ENCODE data around the gene SHROOM3.

The SHROOM3 gene

DNA sequence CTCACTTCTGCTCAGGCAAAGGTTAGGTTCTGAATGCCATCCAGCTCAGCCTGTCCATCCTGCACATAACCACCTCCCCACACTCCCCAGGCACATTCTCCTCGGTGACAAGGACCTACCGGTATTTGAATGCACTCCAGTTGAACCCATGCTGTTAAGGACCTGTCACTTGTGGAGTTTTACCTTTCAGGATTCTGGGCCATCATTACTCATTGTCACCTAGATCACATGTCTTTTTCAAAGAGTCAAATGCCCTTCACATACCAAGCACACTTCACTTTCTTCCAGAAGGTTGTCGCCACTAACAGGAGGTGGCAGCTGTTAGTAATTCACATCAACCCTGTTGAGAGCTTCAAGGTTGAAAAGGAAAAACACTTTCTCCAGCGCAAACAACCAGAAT is 244.7 kb downstream of the SHROOM3 start:
- TF ChIP-seq TAF1 (IDR thresholded peaks at IDR 0.05; ENCODE audit: borderline replicate concordance, insufficient read depth, low read length): no peak
- TF ChIP-seq, protein P1, sequence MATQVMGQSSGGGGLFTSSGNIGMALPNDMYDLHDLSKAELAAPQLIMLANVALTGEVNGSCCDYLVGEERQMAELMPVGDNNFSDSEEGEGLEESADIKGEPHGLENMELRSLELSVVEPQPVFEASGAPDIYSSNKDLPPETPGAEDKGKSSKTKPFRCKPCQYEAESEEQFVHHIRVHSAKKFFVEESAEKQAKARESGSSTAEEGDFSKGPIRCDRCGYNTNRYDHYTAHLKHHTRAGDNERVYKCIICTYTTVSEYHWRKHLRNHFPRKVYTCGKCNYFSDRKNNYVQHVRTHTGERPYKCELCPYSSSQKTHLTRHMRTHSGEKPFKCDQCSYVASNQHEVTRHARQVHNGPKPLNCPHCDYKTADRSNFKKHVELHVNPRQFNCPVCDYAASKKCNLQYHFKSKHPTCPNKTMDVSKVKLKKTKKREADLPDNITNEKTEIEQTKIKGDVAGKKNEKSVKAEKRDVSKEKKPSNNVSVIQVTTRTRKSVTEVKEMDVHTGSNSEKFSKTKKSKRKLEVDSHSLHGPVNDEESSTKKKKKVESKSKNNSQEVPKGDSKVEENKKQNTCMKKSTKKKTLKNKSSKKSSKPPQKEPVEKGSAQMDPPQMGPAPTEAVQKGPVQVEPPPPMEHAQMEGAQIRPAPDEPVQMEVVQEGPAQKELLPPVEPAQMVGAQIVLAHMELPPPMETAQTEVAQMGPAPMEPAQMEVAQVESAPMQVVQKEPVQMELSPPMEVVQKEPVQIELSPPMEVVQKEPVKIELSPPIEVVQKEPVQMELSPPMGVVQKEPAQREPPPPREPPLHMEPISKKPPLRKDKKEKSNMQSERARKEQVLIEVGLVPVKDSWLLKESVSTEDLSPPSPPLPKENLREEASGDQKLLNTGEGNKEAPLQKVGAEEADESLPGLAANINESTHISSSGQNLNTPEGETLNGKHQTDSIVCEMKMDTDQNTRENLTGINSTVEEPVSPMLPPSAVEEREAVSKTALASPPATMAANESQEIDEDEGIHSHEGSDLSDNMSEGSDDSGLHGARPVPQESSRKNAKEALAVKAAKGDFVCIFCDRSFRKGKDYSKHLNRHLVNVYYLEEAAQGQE (IDR thresholded peaks at IDR 0.05; ENCODE audit: insufficient read depth in 1 of 2, low read depth in 2 of 2, low read length in 2 of 2): no peak
- no peak for TF ChIP-seq SIN3A (IDR thresholded peaks at IDR 0.05; ENCODE audit: borderline replicate concordance, insufficient read depth, low read length)
- no peak for TF ChIP-seq POLR2AphosphoS5 (IDR thresholded peaks at IDR 0.05; ENCODE audit: low read depth, low read length)
- TF ChIP-seq FOXP2 (optimal IDR thresholded peaks at IDR 0.05; ENCODE audit: borderline replicate concordance, extremely low read depth, extremely low read length, insufficient read depth): no peak

DNA sequence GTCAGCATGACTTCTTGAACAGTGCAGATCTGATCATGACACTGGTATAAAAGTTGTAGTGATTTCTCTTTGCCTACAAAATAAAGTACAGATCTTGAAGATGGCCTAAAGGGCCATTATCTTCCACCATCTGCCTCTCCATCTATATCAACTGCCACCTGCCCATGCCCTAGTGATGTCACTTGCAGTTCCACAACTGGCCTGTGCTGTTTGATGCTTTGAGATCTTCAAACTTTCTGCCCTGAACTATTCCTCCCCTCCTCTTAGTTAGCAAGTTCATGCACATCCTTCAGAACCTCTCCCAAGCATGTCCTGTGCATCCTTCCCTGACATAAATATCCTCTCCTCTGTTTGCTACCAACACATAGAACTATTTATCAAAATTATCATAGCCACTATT is 245.9 kb downstream of the SHROOM3 start:
- no peak for TF ChIP-seq POLR2AphosphoS5 (IDR thresholded peaks at IDR 0.05; ENCODE audit: low read depth, low read length)
- TF ChIP-seq FOXP2 (optimal IDR thresholded peaks at IDR 0.05; ENCODE audit: borderline replicate concordance, extremely low read depth, extremely low read length, insufficient read depth): no peak
- no peak for TF ChIP-seq TAF1 (IDR thresholded peaks at IDR 0.05; ENCODE audit: borderline replicate concordance, insufficient read depth, low read length)
- TF ChIP-seq, protein P1 (IDR thresholded peaks at IDR 0.05; ENCODE audit: insufficient read depth in 1 of 2, low read depth in 2 of 2, low read length in 2 of 2): no peak
- TF ChIP-seq SIN3A (IDR thresholded peaks at IDR 0.05; ENCODE audit: borderline replicate concordance, insufficient read depth, low read length): no peak

DNA sequence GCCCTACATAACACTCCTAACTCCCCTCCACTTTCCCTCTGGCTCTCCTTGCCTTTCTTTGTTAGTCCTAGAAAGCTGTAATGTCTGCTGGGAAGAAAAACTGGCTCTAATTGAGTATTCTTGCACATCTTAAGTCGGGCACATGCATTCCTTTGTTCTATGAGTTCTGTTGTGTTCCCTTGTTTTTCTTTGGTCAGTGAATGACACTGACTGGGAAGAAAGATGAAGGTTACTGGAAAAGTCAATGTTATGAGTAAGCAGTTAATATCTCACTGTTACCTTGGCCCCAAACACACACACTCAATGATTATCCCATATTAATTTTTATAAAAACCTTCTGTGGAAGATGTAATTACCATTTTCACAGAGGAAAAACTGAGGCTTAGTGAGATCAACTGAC is 247.0 kb downstream of the SHROOM3 start:
- TF ChIP-seq, protein P1 (IDR thresholded peaks at IDR 0.05; ENCODE audit: insufficient read depth in 1 of 2, low read depth in 2 of 2, low read length in 2 of 2): no peak
- TF ChIP-seq FOXP2 (optimal IDR thresholded peaks at IDR 0.05; ENCODE audit: borderline replicate concordance, extremely low read depth, extremely low read length, insufficient read depth) (no peak), POLR2AphosphoS5 (IDR thresholded peaks at IDR 0.05; ENCODE audit: low read depth, low read length) (no peak), SIN3A (IDR thresholded peaks at IDR 0.05; ENCODE audit: borderline replicate concordance, insufficient read depth, low read length) (no peak), TAF1 (IDR thresholded peaks at IDR 0.05; ENCODE audit: borderline replicate concordance, insufficient read depth, low read length) (no peak)

DNA sequence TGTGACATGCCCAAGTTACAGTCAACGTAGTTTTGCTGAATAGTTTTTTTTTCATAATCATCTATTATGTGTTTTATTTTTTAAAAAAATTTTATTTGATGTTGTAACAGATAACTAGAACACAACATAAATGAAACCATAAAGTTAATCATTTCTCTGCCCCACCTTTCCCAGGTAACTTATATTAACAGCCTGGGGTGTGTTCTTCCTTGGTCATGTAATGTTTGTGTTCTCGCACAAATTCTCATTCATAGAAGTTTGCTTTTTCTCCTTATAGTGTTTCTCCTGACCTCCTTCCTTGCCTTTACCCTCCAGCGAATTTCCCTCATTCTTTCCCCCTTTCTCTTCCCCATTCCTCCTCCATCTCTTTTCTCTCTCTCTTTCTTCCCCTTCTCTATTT is 248.1 kb downstream of the SHROOM3 start:
- TF ChIP-seq TAF1 (IDR thresholded peaks at IDR 0.05; ENCODE audit: borderline replicate concordance, insufficient read depth, low read length) (no peak), POLR2AphosphoS5 (IDR thresholded peaks at IDR 0.05; ENCODE audit: low read depth, low read length) (no peak)
- TF ChIP-seq, protein P1 (IDR thresholded peaks at IDR 0.05; ENCODE audit: insufficient read depth in 1 of 2, low read depth in 2 of 2, low read length in 2 of 2): no peak

DNA sequence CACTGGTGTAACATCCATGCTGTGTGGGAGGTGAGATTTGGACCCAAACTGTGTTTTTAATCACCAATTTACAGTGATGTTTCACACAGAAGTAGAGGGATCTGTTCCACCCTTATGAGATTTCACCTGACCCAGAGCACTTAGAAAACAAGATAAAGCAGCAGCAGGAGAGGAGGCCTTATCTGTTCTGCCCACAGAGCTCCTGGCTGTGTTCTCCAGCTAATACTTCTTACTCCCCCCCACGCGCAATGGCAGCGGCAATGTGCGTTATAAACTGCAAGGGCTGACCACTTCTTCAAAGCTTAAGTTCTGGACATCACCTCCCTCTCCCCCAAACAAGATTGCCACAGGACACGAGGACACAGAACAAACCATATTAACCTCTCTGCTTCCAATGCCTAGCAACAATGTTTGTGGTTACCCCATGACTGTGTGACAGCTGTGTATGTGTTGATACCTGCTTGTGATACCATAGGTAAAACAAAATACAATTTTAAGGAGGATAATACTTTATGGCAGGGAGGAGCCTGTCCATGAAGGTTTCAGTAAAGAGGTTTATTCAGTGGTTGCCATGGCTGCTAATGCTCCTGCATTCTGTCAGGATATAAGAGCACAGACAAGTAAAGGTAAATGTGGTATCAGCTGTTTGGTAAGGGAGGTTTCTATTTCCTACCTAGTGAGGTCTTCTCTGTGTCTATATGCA is 252.9 kb downstream of the SHROOM3 start:
- no peak for TF ChIP-seq FOXP2 (optimal IDR thresholded peaks at IDR 0.05; ENCODE audit: borderline replicate concordance, extremely low read depth, extremely low read length, insufficient read depth)
- no peak for TF ChIP-seq TAF1 (IDR thresholded peaks at IDR 0.05; ENCODE audit: borderline replicate concordance, insufficient read depth, low read length)
- TF ChIP-seq, protein P1 (IDR thresholded peaks at IDR 0.05; ENCODE audit: insufficient read depth in 1 of 2, low read depth in 2 of 2, low read length in 2 of 2): no peak
- no peak for TF ChIP-seq POLR2AphosphoS5 (IDR thresholded peaks at IDR 0.05; ENCODE audit: low read depth, low read length)
- no peak for TF ChIP-seq SIN3A (IDR thresholded peaks at IDR 0.05; ENCODE audit: borderline replicate concordance, insufficient read depth, low read length)

Data from PFSK-1 (cell line).